ENCODE measurements around the gene RGS3.

The RGS3 gene

GRCh38 chr9:113514061-113514460 is 50.5 kb downstream of the RGS3 start:
- no peak for DNase-seq

DNA sequence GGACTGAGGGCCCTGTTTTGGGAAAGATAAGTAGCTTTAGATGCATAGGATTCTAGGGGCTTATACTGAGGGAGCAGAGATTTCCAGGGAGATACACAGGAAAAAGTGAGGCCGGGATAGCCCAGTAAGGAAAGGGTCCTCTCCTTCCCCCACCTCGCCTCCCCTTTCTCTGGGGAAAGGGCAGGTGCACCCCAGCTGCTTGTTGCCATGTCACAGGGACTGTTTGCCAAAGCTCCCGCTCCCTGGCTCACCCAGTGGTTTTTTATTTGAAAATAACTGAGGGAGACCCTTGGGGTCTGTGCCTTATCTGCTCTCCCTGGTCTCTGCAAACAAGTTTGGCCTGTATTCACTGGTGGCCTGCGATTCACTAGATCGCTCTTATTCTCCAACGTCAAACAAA is 51.2 kb downstream of the RGS3 start:
- no peak for DNase-seq

DNA sequence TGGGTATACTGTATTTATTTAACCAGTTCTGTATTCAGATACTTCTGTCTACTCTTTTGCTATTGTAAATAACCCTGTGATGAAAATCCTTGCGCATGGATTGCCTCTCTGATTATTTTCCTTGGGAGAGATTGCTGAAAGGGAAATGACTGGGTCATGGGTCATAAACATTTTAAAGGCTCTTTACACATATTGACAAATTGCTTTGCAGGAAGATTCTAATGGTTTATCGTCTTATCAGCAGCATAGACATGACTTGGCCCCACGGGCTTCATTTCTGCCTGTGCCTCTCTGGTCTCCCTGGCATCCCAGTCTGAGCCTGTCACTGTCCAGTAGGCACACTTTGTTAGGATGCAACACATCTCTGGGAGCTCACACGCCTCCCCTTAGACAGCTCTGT is 52.3 kb downstream of the RGS3 start:
- DNase-seq, result no peak

GRCh38 chr9:113516840-113517577 is 53.5 kb downstream of the RGS3 start:
- peak; percentile 58 for DNase-seq

- DNase-seq, result no peak
Measured at GRCh38 chr9:113519426-113520108, 56.0 kb downstream of the RGS3 start.

- no peak for DNase-seq
Measured at GRCh38 chr9:113520109-113520642, 56.6 kb downstream of the RGS3 start.

DNA sequence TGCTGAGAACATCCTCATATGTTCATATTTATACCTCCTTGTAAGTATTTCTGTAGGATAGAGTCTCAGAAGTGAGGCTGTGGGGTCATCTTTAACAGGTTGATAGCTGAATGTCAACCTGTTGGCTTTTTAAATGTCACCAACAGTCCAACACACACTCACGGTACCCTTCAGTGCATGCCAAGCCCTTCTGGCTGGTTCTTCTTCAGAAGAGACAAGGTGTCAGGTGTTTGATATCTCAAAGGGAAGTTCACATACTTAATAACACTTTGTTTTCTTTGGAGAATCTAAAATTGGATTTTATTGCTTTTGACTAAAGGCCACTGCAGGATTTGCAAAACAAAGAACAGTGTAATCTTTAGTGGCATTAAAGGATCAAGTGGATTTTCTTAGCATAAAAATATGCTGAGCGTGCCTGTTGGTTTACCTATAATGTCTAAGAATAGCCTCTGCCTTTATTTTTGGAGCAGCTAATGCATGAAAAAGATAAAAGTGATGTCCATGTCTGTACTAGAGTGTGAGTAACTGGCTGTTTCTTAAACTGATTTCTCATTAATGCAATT is 58.2 kb downstream of the RGS3 start:
- DNase-seq, result no peak

GRCh38 chr9:113522419-113522818 is 58.9 kb downstream of the RGS3 start:
- no peak for DNase-seq

- DNase-seq, result no peak
Measured at GRCh38 chr9:113522858-113523257, 59.3 kb downstream of the RGS3 start.

DNA sequence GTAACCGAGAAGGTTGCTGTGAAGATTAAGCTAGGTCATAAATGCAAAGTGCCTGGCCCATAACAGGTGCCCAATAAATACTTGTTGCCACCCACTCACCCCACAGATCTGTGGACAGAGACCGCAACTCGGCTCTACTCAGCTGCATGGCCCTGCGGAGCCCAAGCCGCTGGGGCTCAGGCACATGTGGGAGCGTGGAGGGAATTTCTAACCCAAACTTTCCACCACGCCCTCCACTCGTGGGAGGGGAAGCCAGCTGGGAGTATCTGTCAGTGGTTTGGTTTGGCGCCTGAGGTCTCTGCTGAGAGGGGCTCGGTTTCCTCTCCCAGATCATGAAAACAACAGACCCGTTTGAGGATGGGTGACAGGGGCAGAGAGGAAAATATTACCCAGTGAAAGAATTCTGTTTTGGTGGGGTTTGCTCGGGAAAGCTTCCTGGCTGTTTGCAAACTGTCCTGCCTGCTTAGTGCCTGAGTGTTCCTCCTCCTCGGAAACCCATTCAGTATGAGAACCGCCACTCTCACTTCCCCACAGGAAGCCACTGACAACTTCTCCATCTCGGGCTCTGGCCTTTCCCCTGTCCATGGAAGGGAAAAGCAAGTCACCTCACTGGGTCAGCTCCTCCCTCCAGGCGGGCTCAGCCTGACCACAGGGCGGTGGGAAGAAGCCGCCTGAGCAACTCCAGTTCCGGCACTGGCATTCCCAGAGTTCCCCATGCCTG is 60.1 kb downstream of the RGS3 start:
- DNase-seq, result peak; percentile 45

DNA sequence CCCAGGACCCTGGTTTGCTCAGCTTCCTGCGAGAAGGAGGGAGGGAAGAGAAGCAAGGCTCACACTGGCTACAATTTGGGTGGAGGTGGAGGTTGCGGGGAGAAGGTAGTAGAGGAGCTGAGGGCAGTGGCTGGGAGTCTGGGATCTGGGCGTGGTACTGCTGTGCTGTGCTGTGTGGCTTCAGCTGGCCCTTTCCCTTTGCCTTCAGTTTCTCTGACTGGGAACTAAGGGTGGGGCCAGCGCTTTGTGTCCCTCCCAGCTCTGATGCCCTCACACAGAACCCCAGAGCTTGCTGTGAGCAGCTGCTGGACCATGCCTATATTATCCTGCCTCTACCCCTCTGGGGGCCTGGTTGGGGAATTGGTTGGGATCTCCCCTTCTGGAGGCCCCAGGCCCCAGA is 60.9 kb downstream of the RGS3 start:
- DNase-seq, result no peak

DNA sequence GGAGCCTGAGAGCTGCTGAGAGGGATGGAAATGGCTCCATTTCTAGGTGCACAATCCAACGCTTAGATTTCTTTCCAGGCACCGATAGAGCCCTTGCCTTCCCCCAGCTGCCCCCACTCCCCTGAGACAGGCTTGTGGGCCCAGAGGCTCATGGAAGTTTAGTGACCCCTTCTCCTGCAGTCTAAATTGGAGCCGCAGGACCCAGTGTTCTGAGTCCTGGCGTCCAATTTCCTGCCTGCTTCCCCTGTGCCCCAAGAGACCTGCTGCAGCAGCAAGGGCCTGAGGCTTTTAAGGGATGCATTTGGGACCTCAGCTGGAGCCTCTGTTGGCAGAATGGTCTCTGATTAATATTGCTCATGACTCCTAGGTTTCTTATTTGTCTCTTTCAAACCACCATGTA is 61.7 kb downstream of the RGS3 start:
- no peak for DNase-seq

GRCh38 chr9:113525831-113526230 is 62.3 kb downstream of the RGS3 start:
- no peak for DNase-seq

- no peak for DNase-seq
Measured at GRCh38 chr9:113526231-113526746, 62.8 kb downstream of the RGS3 start.

DNA sequence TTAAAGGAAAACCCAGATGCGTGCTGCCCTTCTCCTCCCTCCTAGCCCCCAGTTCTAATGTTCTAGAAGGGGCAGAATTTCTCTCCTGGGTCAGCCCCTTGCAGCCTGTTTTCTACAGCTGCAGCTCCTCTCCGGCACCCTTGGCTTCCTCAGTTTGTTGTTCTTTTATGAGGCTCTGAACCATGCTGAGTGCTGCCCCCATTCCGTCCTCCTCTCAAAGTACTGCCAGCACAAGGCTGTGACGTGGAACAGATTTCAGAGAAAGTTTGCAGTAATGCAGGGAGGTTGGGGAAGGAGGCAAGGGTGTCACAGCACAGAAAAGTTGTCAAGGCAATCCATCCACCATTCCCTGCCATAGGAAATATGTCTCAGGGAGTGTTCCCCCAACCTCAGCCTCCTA is 63.3 kb downstream of the RGS3 start:
- no peak for DNase-seq

- DNase-seq, result no peak
Measured at GRCh38 chr9:113528088-113528487, 64.6 kb downstream of the RGS3 start.

DNA sequence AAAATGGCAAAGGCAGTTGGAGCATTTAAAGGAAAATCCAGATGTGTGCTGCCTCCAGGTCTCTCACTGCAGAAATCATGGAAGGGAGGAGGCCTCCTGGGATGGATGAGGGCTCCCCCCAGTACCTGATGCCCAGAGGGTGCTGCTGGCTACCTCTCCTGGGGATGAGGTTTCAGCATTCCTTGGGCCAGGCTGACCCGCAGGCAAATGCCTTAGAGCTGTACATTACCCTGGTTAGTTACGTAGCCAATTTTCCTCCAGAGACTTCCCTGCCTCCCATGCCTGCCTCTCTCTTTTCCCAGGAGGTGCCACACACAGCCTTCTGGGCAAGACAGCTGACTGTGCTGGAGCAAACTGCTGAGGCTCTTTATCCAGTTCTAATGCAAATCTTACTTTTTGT is 65.3 kb downstream of the RGS3 start:
- DNase-seq, result no peak

- no peak for DNase-seq
Measured at GRCh38 chr9:113529336-113530009, 65.9 kb downstream of the RGS3 start.

DNA sequence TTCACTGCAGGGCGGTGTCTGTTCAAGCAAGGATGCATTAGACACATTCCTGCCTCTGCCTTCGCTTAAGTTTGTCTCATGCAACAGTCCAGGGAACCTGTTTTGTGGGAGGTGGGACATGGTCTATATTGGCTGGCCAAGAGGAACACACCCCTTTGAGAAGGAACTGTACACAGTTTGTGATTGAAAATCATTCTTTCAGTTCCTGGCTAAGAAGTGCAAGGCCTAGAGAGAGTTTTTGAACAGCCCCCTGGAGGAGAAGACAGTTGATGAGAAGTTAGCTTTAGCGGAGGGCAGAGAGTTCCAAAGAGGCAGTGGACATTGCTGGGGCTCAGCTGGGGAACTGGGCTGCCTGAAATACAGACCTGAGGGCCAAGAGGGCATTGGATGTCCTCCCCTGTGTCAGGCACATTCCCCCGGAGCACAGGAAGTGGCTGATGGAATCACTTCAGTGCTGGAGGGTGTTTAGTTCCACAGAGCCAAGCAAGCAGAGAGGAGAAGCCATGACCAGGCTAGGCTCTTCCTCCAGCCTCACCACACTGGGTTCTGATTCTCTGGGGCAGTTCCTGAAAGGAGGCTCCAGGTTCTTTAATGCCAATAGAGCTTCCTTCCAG is 66.6 kb downstream of the RGS3 start:
- no peak for DNase-seq

GRCh38 chr9:113530942-113531341 is 67.4 kb downstream of the RGS3 start:
- no peak for DNase-seq

DNA sequence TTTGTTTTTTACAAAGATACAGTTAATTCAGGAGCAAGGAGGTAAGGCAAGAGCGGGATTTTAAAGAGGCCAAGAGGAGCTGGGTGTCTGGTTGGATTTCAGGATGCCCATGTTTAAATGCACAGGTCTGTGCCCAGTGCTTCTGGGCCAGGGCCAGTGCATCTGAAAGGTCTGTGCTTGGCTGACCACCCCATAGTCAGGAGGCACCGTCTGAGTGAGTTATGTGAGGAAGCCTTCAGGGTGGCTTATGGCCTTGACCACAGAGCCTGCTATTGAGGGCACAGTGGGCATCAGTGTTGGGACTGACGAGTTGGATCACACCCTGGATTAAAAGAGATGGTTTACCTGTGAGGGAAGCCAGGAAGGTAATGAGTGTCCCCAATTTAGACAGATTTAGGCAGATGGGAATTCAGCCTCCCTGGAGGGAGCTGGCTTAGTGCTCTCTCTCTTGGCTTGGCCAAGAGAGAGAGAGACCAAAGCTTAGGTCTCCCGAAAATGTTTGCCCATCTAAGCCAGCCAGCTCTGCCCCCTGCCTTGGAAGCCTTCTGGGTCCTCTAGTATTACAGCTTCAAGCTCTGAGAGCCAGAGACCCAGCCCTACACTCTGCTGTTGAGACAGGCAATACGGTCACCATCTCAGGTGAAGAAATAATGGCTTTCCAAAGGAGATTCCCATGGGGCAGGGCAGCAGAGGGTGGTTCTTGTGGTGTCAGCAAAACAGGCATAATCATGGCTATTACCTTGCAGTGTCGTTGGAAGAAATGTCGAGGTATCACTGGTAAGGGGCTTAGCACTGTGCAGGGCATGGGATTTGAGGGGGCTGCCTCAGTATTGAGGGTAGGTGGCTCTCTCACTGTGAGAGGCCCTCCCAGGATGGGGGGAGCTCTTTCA is 68.6 kb downstream of the RGS3 start:
- no peak for DNase-seq
